Pulmonary artery endothelial cell (primary cell): Measurements from ENCODE around the gene L3MBTL4. TPM values are rescaled to one million over a fixed set of nuclear protein-coding genes. Genes with fewer than 3 reads are reported as not detected.

ENCODE experiments used
- DNase-seq: peaks from one replicate; pipeline ENCODE4 v3.0.0-alpha.2; 2011; ENCODE audit warnings: low read depth, low spot score
- total RNA-seq: library from RNA; depleted of rRNA; stranded (reverse); fragments of >200 nt; gene quantifications from 2 replicates; pipeline ENCODE4 v1.2.3, GENCODE V29; 2014

L3MBTL4 gene
- total RNA-seq, 1 donor from 2014 or later, result under 0.01 TPM

DNA sequence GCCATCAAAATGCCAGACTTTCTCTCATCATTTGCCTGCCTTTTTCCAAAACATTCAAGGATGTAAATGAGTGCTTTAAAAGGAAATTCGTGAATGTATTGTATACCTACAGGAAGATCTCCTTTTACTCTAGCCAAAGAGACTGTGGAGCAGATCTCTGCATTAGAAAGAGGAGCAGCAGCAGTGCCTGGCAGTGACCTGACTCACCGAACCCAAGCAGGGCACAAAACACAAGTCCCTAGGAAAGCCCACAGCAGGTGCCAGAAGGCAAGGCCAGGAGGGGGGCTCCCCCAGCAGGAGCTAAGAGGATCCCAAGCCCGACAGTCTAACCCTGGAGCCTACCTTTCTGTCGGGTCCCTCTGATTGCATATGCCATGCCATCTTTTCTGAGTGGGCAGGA, 47.9 kb downstream of the L3MBTL4 start:
- DNase-seq, result no peak

DNA sequence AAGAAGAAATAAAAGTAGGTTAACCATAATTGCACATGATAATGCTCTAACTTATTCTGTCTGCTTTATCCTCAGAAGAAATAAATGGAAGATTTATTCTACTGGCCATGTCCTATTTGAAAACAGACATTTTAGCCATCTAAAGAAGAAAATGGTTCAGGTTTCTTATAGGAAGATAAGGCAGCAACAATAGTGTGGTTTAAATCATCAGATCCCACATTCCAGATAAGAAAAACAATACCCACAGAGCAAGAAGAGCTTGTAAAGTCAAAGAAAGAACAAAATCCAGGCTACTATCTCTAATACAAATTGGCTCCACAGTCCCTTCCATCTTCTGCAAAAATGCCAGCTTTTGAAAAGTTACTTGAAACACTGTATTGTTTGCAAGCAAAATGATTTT, 49.3 kb downstream of the L3MBTL4 start:
- no peak for DNase-seq

DNA sequence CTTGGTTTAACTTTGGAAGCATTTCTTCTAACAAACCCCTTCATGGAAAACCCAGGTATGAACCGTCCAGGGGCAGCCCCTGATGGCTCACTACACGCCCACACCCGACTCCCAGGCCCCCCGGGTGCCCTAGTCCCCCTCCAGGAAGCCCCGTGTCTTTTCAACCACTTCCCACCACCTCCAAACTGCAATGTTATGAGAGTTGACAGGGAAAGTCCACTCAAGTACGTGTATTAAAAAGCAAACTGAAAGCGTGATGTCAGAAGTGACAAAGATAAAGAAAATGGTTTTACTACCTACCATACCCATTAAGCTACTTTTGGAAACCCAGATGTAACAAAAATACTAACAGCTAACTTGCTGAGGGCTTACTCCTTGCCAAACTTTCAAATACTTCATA, 51.5 kb downstream of the L3MBTL4 start:
- DNase-seq, result no peak

DNA sequence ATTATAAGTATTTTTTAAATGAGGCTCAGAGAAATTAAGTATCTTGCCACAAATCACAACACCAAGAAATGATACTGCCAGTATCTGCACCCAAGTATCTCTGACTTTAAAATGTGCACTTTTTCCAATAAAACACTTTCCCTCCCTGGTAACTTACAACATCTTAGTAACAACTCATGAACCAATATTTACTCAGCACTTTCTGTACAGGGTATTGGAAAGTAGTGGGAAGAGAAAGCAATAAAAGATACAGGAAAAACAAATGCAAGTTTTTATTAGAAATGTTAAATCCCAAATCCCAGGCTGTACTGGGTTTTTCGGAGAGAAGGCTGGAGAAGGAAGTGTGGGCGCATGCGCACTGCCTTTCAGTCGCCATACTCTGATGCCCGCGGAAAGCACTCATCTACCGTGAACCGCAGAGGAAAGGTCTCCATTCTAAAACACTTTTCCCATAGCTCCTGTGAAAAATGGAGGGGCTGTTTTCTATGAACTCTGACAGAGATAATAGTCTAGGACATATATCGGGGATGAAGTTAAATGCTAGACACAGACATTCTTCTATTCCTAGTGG, 52.1 kb downstream of the L3MBTL4 start:
- DNase-seq, result no peak

DNA sequence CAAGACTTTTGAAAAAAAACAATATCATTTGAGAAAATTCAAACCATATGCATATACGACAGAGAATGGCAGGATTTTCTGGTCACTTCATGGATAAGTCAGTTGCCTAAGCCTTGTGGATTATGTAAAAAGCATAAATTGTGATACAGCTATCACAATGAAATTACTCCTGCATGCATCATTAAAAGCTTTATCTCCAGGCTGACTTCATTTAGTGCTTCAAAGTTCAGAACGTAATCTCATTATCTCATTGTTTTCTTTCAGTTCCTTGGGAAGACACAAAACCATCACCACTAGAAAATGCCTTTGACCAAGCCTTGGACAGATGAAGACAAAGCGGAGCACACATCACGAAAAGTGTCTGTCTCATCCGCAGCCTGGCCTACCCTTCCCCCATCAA, 57.0 kb downstream of the L3MBTL4 start:
- DNase-seq, result no peak

DNA sequence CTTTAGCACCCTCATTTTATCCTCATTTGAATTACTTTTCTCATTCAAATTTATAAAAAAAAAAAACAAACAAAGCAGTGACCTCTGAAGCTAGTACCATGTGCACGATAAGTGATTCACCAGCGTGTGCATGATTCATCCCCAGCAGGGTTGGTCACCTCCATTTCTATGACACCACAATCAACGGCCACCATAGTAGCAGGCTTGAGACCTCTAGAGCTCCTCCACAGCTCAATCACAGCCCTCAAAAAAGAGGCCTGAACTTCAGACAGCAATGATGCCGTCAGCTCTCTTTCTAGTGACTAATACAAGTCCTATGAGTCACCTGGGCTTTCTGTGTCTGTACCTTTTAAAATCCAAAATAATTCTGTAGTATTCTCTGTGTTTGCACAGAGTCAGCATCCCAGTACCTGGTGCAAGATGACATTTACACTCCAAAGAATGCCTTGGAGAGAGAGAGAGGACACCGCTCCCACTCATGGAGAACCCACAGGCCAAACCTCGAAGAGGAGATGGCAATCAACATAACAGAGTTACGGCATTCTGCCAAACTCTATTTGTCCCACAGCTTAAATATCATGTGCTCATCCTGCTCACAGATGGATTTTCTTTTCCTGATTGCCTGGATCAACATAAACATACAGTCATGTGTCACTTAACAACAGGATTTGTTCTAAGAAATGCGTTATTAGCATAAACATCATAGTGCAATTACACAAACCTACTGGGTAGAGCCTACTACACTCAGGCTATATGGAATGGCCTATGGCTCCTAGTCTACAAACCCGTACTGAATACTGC, 58.7 kb downstream of the L3MBTL4 start:
- DNase-seq, result no peak

DNA sequence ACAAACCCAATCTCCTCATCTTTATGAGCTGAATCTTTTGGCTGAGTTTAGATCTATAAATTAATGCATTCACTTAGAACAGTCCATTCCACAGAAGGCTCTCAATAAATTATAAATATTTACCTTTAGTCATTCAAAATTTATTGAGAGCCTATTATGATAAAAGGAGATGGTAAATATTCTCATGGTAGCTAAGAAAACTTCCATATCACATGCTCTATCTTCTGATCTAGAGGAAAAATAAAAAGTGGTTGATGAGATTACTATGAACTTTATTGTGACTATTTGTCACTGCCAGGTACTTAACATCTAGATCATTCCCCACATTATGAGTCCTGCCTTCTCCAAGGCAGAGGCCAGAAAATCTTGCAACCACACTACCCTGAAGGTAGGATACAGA, 62.4 kb downstream of the L3MBTL4 start:
- no peak for DNase-seq

DNA sequence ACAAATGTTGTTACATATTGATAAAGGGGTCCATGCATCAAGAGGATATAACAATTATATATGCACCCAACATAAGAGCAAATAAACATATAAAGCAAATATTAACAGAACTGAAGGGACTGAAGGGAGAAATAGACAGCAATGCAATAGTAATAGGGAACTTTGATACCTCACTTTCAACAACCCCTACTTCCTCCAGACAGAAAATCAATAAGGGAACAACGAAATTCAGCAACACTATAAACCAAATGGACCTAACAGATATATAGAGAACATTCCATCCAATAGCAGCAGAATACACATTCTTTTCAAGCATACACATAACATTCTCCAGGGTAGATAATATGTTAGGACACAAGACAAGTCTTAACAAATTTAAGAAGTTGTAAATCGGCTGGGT, 71.7 kb downstream of the L3MBTL4 start:
- DNase-seq, result no peak

DNA sequence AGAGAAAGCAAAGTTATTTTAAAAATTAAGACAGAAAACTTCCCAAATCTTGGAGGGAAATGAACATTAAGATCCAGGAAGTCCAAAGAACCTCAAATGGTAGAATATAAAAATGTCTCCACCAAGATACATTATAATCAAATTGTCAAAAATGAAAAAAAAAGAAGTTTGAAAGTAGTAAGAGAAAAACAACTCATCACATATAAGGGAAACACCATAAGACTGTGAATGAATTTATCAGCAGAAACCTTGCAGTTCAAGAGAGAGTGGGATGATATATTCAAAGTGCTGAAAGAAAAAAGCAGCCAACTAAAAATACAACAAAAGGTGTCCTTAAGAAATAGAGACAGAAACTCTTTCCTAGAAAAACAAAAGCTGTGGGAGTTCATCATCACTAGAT, 73.0 kb downstream of the L3MBTL4 start:
- no peak for DNase-seq

DNA sequence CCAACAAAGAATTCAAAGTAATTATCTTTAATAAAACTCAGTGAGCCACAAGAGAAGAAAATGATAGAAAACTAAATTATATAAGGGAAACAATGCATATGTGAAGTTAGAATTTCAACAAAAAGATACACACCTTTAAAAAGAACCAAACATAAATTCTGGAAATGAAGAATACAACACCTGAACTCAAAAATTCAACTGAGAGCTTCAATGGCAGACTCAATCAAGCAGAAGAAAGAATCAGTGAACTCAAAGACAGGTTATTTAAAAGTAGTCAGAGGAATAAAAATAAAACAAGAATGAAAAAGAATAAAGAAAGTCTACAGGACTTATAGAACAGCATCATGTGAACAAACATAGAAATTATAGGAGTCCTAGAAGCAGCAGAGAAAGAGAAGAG, 73.4 kb downstream of the L3MBTL4 start:
- DNase-seq, result no peak

DNA sequence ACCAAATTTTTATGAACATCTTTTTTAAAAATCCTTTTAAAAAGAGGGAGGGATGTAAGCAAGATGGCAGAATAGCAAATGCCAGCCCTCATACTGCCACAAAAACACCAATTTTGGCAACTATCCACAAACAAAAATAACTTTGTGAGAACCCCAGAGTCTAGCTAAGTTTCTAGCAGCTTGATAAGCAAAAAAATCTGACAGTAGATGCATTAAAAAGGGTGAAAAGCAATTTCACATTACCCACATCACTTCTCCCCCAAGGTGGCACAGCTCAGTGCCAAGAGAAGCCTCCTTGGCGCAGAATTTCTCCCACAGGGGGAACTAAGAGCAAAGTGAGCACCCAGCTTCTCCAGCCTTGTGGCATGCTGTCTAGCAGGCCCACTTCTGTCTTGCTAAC, 74.6 kb downstream of the L3MBTL4 start:
- DNase-seq, result no peak

DNA sequence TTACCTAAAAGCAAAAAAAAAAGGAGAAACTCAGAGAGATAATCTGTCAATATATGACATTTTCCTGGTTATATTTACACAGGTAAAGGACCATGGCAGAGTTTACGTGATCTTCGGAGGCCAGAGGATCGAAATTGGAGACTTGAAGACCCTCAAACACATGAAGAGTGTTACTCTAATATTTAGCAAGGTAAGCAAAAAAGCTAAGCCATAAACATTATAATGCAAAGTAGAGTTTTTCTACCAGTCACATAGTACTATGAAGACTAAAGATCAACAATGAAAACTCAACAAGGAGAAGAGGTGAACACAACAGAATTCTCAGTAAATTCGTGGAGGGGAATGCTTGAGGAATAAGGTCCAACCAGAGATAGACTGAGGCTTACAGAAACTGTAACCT, 78.5 kb downstream of the L3MBTL4 start:
- no peak for DNase-seq

DNA sequence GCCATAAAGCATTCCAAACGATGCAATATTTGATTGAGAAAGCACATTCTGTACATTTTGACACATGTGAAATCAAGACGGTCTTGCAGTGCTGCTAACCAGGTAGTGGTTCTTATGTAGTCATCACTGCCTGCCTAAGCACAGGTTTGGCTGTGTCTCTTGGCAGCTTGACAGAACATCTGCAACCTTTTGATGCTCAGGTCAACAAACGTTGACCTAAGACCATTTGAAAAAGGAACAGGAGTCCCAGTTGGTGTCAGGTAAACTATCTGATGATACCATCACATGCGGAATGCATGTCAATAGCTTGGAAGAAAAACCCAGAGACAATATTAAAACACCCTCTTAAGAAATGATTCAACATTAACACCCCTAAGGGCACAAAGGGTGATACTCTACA, 80.7 kb downstream of the L3MBTL4 start:
- DNase-seq, result no peak

DNA sequence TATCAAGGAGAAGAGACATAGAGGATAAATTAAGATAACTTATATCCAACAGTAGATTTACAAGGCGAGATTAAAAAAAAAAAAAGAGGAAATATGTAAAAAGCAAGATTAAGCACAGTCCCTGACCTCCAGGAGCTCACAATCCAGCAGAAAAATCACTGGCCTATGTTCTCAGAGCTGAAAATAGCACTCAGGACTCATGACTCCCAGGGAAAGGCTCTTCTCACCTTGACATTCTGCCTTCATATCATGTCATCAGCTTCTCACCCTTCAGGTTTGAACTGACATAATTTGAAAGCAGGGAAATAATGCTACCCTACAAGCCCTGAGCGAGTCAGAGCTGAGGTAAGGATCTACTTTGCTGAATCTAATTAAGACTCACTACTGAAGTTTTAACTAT, 82.8 kb downstream of the L3MBTL4 start:
- DNase-seq, result no peak

DNA sequence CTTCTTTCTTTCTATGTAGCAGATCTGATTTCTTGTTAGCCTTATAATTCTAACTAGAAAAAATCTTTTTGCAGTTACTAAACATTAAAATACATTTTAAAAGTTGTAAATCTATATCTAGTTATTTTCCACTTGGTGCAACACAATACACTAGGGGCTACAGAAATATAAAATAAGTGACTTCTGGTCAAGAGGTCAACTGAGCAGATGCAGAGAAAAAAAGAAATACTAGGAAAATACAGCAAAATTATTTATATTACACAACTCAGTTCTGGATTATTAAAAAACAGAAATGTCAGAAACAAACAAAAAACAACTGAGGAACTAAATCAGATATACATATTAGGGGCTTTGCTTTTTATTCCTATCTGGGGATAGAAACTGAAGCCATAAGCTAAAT, 83.9 kb downstream of the L3MBTL4 start:
- DNase-seq, result no peak

DNA sequence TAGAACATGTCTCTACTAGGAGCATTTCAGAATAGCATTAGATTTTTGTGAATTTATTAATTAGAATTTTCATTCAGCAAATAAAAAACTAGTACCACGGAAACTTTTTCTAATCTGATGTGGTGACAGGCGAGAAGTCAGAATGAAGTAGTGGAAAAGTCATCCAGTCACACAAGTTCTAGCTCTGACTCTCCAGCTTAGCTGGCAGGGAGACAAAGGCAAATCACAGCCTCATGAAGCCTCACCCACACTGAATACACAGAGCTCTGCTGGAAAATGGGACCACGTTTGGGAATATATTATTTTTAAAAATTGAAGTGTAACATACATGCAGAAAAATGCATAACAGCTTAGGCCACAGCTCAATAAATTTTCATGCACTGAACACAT, 86.1 kb downstream of the L3MBTL4 start:
- DNase-seq, result no peak

DNA sequence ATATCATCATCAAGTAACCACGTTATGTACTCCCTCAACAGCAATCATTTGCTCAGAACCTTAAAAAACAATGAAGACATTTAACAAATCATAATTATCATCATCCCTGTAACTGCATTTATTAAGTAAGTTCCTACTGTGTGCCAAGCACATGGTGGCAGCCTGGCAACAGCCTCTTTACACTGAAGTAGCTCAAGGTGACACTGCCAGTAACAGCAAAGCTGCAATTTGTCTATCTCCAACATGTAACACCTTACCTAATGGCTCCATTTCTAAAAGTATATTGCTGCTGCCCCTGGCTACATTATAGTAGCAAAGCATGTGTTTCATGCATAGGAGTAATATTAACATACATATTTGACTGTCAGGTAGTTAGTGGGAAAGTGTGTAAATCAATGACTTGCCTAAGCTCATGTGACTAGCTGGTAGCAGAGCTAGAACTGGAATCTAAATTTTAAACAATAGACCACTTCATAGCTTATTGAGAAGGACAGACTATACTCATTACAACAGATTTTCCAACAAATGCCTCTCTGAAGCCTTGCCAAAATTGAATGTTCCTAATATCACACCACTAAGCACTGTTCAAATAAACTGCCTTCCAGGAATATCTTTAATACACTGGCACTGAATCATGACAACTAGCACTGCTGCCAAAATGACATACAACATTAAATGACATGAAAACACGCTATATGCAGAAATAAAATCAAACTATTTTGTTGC, 86.7 kb downstream of the L3MBTL4 start:
- no peak for DNase-seq

DNA sequence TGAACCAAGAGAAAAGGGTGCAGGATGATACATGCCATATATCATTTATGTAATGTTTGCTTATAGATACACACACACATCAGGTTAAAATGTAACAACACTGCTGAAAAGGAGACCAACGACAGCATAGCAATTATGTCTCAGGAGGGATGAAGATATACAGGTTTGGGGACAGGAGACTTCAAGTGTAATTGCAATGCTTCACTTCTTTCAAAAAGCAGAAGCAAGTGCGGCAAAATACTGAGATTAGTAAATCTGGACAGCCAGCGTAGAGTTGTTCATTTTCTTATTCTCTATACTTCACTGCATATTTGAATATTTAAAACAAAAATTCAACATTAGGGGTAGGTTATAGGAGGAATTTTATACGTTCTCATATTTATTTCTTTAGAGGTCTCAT, 87.2 kb downstream of the L3MBTL4 start:
- DNase-seq, result no peak

DNA sequence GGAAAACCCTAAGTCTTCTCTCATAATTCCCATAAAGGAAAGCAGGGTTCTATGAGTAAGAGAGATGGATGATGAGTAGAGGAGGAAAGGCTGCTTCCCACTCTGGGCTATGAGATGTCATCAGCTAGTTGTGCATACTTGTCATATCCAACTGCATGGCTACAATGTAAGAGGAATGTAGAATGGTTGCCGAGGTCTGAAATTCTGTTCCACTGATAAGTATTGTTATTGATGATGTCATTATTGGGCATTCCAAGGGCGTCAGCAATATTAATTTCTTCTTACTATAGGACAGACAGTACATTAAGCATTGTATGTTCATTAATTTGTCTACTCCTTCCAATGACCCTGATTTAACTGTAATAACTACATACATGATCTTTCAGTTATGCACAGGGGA, 88.1 kb downstream of the L3MBTL4 start:
- DNase-seq, result no peak

DNA sequence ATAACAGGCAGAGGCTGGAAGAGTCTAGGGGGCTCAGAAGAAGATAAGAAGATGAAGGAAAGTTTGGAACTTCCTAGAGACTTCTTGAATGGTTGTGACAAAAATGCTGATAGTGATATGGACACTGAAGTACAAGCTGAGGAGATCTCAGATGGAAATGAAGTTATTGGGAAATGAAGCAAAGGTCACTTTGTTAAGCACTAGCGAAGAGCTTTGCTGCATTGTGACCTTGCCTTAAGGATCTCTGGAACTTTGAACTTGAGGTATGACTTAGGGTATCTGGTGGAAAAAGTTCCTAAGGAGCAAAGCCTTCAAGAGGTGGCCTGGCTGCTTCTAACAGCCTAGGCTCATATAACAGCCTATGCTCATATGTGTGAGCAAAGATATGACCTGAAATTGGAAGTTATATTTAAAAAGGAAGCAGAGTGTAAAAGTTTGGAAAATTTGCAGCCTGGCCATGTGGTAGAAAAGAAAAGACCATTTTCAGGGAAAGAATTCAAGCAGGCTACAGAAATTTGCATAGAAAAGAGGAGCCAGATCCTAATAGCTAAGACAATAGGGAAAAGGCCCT, 91.3 kb downstream of the L3MBTL4 start:
- DNase-seq, result no peak

DNA sequence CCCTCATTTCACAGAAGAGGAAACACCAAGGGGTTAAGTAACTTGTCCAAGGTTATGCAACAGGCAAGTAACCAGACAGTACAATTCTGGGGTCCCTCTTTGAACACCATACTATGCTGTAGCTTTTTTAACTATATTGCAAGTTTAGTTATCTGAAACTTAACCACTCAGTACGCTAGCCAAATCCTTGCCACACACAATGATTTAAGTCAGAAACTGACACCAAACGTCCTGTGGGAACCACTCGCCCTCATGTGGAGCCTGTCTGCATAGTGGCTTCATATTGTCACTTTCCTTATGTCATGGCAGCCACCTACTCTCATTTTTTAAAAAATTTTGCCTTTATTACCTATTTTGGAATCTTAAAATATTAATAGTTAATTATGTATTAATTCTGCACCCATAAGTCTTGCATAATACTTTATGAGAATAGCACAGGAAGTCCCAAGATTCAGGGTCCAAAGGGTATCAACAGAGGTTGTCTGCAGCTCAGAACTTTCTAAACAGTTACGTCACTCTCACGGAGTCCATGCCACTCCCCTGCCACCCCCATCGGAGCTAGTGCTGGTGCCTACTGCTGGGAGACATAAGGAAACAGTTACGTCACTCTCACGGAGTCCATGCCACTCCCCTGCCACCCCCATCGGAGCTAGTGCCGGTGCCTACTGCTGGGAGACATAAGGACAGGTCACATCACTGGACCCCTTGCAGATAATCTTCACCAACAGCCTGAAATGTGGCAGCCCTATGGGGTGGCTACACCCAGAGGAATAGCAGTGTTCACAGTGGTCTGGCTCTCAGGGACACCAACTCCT, 99.0 kb downstream of the L3MBTL4 start:
- DNase-seq, result no peak

DNA sequence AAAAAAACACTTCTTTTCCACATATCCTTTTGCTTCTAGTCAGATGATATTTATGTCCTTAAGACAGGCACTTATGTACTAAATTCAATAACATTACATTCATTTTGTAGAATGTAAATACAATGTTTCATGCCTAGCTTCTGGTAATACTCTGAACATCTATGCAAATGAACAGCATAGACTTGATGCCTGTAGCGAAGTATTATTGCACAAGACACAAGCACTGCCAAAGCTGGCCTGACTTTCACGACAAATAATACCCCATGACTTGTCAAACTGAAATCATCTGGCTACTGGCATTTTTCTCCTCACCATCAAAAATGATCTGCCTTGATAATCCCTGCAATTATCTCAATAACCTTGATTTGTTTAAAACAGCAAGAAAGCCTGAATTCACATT, 101.3 kb downstream of the L3MBTL4 start:
- DNase-seq, result no peak
